Activated naive CD4-positive, alpha-beta T cell (primary cell): ENCODE measurements around the gene POU3F1.

Experiments
- DNase-seq, 4 experiments: peaks; one replicate each; lab custom pipeline; 2025; lab: John Stamatoyannopoulos, UW

Gene POU3F1

DNA sequence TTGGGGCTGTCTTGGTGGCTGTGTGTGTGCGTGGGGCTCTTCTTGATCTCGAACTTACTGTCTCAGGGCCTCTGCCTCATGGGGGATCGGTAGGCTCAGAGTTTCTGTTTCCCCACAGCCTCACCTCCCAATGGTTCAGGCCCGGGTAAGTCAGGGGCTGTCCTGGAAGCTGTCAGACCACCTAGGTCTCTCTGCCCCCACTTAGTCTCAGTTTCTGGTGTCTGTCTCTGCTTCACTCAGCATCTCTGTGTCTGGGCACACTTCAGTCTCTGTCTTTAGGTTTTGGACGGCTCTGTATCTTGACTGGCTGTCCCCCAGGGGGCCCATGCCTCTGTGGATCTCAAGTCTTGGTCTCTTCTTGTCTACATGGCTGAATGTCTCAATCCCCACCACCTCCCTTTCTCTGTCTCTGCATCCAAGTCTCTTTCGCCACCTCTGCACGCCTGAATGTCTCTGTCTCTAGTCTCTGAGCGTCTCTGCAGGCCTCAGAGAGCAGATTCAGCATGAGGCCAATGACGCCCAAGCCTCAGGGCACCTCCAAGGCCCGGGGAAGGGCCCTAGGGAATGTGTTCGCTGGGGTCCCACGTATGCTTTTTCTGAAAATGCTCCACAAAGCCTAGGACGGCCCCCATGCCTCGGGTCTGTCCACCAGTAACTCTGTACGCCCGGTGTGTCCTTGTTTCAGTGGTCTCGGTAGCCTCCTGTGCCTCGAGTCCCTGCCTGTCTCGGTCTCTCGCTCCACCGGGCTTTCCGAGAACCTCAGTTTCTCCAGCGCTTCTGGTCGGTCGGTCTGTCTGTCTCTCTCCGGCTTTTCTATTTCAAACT, 42.1 kb downstream of the POU3F1 start:
- no peak for DNase-seq

DNA sequence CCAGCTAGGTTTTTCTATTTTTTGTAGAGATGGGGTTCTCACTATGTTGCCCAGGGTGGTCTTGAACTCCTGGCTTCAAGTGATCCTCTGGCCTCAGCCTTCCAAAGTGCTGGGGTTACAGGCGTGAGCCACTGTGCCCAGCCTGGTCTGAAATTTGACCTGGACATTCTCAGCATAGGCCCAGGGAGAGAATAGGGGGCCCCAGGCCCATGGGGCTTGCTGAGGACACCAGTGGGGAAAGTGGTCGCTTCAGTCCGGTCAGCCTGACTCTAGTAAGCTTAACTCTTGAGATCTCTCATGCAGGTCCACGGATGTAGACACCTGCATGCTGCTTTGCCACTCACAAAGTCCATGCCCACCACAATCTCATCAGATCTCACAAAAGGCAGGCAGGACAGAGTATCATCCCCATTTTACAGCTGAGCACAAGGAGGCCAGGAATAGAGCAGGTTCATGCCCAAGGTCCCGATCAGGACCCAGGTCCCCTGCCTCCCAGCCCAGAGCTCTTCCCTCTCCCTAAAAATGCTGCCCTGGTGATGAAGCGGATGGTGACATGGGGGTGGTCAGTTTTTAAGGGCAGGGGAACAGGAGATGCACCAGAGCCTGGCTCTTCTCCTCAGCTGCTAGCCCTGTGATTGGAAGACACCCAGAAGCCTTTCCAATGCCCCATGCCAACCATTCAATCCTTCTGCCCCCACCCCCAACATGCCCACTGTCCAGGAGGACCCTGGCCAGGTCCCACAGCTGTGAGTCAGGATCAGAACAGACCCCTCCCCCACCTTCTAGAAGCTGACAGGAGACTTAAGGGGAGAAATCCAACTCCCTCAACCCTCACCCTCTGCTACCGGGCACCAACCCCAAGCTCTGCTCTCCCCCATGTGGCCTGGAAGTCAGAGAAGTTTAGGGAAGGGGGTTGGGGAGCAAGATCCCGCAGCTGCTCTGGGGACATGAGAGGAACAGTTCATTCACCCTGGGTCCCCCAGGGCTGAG, 43.0 kb downstream of the POU3F1 start:
- no peak for DNase-seq

DNA sequence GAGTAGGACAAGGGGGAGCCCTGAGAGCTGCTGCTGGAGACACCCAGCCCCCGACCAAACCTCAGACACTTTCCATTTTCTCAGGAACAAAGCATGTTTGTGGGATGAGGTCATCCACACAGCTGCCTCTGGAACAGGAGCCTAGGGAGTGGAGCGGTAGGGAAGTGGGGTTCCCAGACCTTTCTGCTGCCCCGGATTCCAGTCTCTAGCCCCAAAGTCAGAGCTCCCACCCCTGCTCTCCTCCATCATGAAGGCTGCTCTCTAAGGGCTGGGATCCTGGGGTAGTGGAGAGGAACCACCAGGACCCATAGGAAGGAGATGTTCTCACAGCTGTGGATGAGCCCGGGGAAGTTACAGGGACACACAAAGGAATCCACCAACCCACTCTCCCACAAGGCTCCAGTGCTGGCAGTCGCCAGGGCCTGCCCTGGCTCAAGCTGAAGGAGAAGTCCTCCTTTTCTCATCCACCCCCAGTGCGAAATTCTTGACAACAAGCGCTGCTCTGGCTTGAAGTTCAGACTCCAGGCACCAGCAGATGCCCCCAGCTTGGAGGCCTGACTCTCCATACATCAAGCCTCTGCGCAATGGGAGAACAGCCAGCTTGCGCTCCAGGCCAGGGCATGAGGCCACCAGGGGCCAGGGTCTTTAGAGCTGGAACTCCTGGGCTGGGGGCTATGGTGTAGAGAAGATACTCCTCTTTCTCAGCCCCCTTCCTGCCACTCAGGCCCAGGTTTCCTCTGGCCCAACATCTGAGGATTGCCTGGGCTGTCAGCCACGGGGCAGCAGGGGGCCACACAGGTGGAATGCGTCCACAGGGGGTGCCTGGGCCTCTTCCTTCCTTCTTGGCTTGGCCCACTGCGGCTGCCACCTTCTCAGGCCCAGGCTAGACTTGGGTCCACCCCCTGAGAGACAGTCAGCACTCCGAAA, 45.8 kb downstream of the POU3F1 start:
- DNase-seq: no peak

DNA sequence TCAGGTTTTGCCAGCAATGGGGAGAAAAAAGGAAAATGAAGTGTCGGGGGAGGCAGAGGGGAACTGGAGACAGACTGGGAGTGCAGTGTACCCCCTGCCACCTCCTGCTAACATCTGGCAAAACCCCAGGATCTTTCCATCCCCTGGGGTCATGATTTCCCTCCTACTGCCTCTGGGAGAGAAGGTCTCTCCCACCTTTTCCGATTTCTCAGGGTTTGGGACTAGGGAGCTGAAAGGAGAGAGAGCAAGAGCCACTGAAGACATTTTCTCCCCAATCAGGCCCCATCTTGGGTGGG, 46.4 kb downstream of the POU3F1 start:
- no peak for DNase-seq

DNA sequence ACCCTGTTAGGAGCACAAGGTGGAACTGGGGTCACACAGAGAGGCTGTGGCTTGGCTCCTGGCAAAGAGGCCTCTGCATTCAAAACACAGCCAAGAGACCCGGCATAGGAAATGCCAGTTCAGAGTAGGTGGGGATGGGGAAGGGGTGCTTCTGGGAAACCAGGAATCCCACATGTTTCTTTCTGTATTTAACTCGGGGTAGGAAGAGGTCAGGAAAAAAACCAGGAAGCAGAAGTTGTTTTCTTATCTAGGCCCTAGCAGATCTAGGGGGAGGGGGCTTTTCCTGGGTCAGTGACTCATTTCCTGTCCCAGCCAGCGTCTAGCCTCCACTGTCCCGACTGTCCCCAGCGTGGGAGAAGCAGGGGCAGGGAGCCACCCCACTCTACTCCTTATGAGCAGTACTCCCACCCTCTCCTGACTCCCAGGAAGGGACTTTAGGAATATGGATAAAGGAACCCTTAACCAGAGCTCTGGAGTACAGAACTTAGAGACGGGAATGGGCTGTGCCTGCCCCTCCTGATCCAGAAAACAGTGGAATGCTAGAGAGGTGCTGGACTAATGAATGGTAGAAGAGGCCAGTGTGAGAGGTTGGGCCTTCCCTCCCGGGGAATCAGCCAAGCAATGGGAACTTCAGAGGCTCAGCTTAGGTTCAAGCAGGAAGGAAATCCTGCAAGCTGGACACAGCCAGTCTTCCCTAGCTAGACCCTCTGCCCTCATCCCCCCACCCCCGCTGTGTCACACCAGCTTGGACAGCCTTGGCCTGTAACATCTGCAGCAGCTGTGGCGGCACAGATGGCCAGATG, 47.0 kb downstream of the POU3F1 start:
- no peak for DNase-seq

DNA sequence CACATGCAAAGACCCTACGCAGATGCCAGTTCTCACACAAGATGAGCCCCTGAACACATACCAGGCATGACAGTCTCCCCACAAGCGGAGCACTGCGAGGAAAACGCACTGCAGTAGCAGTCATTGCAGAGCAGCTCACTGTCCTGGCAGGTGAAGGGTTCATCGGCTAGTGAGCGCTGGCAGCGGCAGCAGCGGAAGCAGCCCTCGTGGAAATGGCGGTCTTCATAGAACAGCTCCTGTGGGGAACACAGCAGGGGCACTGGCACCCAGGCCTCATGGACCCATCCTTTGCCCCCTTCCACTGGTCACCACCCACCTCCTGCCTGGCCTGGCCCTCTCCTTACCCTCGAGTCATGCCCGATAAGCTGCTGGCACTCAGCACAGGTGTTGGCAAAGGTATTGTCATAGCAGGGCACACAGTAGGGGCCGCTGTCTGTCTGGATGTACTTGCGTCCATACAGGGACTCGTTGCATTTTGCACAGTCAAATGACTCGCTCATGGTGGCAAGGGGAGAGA, 47.6 kb downstream of the POU3F1 start:
- DNase-seq: no peak

DNA sequence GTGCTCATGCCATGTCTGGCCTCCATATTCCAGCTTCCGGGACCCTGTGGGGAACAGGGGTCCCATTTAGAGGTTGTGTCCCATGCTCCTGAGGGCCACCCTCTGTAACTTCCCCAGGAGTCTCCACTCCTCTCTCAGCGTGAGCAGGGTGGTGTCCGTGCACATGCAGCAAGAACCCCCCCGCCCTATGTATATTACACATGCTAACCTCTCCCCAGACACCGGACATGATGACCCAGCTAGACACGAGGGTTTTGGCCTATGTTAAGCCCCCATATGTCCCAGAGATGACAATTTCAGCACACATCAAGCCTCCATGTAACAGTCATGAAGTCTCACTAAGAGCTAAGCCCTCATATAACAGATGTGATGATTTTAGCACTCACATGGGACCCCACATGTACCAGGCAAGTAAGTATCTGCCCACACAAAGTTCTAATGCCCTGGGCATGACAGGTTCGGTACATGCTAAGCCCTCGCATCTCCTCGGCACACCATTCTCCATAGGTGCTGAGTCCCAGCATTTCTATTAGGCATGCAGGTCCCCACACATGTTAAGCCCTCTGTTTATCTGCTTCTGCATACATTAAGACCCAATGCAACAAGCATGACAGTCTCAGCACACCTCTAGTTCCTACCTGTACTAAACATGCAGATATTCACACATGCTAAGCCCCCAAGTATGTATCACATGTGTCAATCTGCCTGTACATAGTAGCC, 48.3 kb downstream of the POU3F1 start:
- no peak for DNase-seq

DNA sequence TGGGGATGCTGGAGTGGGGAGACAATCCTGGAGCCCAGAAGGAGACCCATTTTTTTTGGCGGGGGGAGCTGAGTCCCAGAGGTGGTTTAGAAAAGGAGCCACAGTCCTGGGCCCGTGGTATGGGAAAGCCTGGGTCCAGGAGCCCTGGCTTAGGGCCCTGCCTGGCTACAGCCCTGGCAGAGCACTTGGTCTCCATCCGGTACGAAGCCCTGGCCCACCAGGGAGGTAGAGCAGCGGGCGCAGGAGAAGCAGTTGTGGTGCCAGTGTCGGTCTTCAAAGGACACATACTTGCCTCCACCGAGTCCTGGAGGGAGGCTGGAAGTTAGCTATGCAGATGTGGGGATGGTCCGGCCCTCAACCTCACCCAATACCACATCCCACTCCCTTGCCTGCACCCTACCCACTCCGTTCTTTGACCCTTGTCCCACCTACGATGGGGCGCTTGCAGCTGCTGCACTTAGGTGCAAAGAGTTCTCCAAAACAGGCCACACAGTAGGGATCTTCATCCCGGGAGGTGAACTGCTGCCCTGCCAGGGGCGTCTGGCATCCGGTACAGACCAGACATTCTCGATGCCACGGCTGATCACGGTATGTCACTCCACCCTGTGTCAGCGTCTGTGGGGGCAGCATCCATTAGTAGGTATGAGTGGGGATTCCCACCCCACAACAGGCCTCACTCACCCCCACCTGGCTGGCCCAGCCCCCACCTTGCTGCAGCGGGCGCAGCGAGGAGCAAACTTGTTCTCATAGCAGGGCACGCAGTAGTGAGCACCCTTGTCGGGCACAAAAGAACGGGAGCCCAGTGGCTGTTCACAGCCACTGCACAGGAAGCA, 49.1 kb downstream of the POU3F1 start:
- DNase-seq: no peak

DNA sequence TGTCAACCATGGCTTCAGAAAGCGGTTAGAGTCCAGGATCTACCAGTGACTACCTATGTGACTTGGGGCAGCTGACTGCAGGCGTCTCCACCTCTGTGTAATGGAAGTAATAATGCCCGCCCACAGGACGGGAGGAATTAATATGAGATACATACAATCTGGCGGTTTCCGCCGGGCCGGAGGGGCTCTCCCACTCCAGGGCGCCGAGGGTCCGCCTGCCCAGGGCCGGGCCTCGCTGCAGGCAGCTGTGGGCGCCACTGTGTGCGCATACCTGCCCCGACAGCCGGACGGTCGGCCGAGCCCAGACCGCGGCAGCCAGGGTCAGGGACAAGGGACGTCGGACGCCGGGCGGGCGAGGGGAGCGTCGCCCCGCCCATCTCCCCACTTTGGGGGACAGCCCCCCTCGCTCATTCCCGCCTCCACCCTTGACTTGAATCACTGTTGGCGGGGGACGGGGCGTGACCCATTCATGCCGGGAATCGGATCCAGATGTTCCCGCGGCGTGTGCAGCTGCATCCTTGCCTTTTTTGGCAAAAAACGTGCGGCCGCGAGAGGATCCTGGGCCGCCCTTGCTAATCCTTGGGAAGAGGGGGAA, 50.7 kb downstream of the POU3F1 start:
- no peak for DNase-seq

DNA sequence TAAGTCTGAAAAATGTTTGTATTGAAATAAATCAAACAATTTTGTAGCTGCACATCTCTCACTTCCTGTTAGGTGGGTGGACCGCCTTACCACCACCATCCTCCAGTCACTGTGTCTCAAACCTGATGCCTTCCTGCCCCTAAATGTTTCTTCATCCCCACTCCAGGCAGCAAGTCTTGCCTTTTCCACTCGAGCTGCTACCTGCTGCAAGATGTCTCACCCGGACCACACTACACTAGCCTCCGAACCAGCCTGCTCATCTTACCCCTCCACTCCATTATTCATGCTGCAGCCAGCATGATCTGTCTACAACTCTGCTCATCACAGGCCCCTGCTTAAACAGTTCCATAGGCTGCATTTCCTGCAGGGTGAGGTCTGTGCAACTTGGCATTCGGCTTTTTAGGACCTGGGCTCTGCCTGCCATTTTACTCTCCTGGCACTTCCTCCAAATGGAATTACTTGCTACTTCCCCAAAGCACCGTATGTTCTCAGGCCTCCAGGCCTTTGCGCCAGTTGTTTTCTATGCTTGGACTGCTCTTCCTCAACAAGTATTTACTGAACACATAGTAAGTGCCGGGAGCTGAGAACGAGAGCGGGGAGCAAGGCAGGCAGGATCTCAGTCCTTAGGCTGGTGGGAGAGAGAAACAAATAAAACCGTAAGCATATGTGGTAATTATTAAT, 51.6 kb downstream of the POU3F1 start:
- DNase-seq: no peak
